ENCODE results near the gene ARRDC4. TPM values are rescaled to one million over a fixed set of nuclear protein-coding genes. Genes with fewer than 3 reads are reported as not detected.
A peak's percentile ranks its signal among the peaks of the same experiment; 100 is the strongest.

ARRDC4 gene, protein sequence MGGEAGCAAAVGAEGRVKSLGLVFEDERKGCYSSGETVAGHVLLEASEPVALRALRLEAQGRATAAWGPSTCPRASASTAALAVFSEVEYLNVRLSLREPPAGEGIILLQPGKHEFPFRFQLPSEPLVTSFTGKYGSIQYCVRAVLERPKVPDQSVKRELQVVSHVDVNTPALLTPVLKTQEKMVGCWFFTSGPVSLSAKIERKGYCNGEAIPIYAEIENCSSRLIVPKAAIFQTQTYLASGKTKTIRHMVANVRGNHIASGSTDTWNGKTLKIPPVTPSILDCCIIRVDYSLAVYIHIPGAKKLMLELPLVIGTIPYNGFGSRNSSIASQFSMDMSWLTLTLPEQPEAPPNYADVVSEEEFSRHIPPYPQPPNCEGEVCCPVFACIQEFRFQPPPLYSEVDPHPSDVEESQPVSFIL
- 0.90 TPM for polyA plus RNA-seq

DNA sequence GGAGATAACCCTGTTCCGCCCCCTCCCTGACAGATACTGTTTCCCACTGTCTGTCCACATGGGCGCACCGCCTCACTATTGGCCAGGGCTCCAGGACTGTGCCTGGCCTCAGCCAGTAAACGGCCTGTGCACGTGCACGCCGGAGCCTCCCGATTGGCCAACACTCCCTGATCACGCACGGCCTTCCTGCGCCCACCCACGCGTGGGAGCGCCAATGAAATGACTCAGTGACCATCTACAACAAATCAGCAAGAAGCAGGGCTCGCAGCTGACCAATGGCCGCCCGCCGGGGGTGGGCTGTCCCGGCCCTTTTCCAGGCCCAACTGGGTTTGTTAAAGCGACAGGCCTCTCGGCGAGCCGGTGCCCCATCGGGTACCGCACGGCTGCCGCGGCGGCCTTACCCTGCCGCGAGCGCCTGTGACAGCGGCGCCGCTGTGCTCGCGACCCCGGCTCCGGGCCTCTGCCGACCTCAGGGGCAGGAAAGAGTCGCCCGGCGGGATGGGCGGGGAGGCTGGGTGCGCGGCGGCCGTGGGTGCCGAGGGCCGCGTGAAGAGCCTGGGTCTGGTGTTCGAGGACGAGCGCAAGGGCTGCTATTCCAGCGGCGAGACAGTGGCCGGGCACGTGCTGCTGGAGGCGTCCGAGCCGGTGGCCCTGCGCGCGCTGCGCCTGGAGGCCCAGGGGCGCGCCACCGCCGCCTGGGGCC lies at the start of gene ARRDC4:
ARRDC4 (plus strand) TSS at position 340 of the 703 bp plus-strand sequence; CDS start at position 499, 159 bp downstream.
- H3K36me3 Mint-ChIP-seq, result peaks cover 2% of the 10 kb centered on the region
- peak within 1 kb of the TSS; percentile 45 to 95 (median 45) for H3K27ac Mint-ChIP-seq
- peaks cover 4 to 6% (median 6%) of the 10 kb centered on the region in 3 donors for H3K9me3 Mint-ChIP-seq
- H3K4me3 Mint-ChIP-seq, result peak within 1 kb of the TSS; percentile 52 to 87 (median 81)
- peaks cover 12% of the 10 kb centered on the region for H3K27me3 Mint-ChIP-seq
- peaks cover 0 to 19% (median 0%) of the 10 kb centered on the region in 3 donors for H3K4me1 Mint-ChIP-seq

DNA sequence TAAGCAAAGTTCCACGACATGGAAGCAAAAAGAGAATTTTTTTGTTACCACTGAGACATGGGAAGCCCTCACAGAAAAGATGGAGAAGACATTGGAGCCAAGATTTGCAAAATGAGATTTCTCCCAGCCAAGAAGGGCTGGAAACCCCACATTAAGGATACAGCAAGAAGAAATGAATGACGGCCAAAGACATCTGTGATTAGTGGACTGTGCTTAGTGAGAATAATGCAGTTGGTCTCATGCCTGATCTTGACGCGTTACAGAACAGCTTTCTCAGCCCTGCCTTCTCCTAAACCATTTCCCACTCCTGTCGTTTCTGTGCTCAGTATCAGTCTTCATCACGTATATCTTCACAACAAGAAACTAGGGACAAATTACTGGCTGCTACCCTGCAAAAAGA lies 45.8 kb upstream of the ARRDC4 start:
- Mint-ChIP-seq H3K27ac (no peak overlapping the region), H3K4me3 (no peak overlapping the region), H3K9me3 (peaks cover 0 to 5% (median 0%) of the 10 kb centered on the region in 3 donors), H3K36me3 (no peaks in the 10 kb centered on the region), H3K27me3 (no peaks in the 10 kb centered on the region), H3K4me1 (peaks cover 0 to 4% (median 0%) of the 10 kb centered on the region in 3 donors)

DNA sequence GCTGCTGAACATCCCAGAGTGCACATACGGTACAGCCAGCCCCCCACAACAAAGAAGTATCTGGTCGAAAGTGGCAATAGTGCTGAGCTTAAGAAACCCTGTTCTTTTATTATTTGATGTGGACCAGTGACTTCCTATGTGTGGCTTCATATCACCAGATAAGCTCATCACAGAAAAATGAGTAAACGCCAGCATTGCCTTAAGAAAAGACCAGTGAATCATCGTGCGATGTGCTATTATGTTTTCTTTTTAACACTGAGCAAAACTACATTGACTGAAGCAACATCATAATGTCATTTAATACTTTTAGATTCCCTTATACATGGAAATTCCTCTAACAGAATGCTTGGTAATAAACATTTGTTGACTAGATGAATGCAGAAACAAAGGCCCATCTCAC lies 45.2 kb upstream of the ARRDC4 start:
- peaks cover 0 to 4% (median 0%) of the 10 kb centered on the region in 3 donors for H3K4me1 Mint-ChIP-seq
- peaks cover 0 to 5% (median 0%) of the 10 kb centered on the region in 3 donors for H3K9me3 Mint-ChIP-seq
- H3K27ac Mint-ChIP-seq, result no peak overlapping the region
- no peak overlapping the region for H3K4me3 Mint-ChIP-seq
- H3K27me3 Mint-ChIP-seq, result no peaks in the 10 kb centered on the region
- no peaks in the 10 kb centered on the region for H3K36me3 Mint-ChIP-seq

DNA sequence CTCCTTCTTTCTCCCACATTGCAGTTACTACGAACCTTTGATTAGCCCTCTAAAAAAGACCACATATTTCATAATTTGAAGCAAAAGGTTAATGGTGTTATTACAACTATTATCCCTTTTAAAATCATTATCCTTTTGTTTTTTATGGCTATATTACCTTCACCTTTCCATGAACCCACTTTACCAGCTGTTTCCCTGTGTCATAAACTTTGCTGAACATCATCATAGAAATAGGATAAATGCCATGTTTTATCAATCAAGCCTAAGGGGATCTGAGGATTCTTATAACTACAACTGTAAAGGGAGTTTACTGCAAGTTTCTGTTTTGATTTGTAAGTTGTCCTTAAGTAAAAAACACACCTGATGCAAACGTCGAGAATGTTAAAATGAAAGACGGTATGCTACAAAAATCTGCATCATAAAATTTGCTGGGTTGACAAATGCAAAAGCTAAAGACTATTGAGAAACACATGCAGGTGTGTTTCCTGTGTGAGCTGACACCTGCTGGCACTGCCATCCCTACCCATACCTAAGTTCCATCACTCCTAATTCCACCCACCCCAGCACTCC lies 39.1 kb upstream of the ARRDC4 start:
- Mint-ChIP-seq H3K9me3 (peaks cover 5 to 16% (median 6%) of the 10 kb centered on the region in 3 donors), H3K36me3 (no peaks in the 10 kb centered on the region), H3K4me1 (no peaks in the 10 kb centered on the region), H3K4me3 (no peak overlapping the region), H3K27me3 (no peaks in the 10 kb centered on the region), H3K27ac (no peak overlapping the region)

DNA sequence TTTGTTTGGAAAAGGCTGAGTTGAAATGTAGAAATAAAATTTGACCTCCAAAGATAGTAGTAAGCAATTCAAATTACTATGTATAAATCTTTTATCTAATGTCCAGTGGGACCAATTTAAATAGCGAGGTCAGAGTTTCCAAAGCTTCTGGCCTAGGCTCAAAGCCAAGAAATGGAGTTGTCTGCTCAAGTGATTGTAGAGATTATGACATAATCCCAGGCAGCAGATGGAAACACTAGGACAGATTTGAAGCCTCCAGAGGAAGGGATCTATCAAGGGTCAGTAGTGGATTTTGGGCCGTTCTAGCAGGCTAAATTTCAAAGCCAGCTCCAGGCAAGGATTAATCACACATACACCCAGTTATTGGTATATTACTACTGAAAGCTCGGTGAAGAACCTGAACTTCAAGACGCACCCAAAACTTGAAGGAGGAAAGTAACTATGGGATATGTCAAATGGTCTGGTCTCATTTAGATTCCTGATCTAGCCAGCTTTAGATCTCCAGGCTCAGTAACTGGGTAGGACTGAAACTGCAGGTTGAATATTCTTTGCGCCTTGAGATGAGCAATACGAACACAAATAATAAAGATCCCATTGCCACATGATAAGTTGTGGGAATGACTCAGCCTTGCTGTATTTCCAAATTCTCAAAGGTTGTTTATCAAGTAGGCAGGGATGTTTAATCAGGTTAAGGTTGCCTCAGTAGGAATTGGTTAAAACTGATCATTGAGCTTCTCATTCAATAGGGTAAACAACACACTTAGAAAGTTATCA lies 30.9 kb upstream of the ARRDC4 start:
- H3K4me1 Mint-ChIP-seq, result peaks cover 0 to 2% (median 0%) of the 10 kb centered on the region in 3 donors
- no peaks in the 10 kb centered on the region for H3K27me3 Mint-ChIP-seq
- no peak overlapping the region for H3K27ac Mint-ChIP-seq
- peaks cover 10 to 12% (median 11%) of the 10 kb centered on the region in 3 donors for H3K9me3 Mint-ChIP-seq
- H3K36me3 Mint-ChIP-seq, result no peaks in the 10 kb centered on the region
- no peak overlapping the region for H3K4me3 Mint-ChIP-seq

DNA sequence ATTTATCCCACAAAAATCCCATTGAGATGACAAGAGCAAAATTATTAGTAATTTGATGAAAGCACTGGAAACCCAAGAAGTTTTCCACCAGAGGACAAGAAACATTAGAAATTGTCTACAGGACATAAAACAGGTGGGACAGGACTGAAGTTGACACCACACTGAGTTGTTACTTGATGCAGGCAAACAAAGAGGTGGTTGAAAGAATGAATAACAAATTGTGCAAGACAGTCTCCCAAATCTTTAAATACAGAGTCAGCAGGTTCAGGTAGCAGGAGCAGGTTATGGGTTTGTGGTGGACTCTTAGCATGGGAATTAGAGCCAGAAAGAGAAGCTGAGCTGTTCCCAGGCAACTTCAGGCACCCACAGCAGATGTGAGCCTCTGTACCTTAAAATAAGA lies 30.3 kb upstream of the ARRDC4 start:
- Mint-ChIP-seq H3K27me3 (no peaks in the 10 kb centered on the region), H3K4me3 (no peak overlapping the region), H3K36me3 (no peaks in the 10 kb centered on the region), H3K4me1 (peaks cover 0 to 2% (median 0%) of the 10 kb centered on the region in 3 donors), H3K9me3 (peaks cover 9 to 13% (median 13%) of the 10 kb centered on the region in 3 donors), H3K27ac (no peak overlapping the region)

DNA sequence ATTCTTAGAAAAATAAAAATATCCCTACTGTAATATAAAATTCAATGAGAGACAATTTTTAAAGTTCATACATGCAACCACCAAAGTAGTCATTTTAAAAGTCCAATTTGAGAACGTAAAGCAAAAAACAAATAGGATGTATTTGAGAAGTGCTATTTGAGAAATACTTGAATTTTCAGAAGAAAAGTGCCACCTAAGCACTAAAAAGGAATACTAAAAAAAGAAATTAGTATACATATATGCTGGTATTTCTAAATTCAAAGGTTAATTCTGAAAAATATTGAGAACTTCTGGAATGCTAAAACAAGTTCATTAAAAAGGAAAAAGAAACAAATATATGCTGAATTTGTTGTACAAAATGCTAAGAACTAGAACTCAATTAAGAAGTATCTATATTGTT lies 29.2 kb upstream of the ARRDC4 start:
- H3K4me3 Mint-ChIP-seq, result no peak overlapping the region
- no peaks in the 10 kb centered on the region for H3K36me3 Mint-ChIP-seq
- H3K27me3 Mint-ChIP-seq, result no peaks in the 10 kb centered on the region
- peaks cover 9 to 18% (median 13%) of the 10 kb centered on the region in 3 donors for H3K9me3 Mint-ChIP-seq
- peaks cover 0 to 2% (median 0%) of the 10 kb centered on the region in 3 donors for H3K4me1 Mint-ChIP-seq
- H3K27ac Mint-ChIP-seq, result no peak overlapping the region

DNA sequence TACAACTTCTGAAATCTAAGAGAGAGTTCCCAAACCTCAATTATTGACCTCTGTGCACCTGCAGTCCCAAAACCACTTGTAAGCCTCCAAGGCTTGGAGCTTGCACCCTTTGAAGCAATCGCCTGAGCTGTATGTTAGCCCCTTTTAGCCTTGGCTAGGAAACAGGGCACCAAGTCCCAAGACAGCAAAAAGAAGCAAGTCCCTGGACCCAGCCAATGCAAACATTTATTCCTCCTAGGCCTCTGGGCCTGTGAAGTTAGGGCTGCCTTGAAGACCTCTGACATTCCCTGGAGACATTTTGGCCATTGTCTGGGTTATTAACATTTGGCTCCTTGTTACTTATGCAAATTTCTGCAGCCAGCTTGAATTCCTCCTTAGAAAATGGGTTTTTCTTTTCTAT lies 26.9 kb upstream of the ARRDC4 start:
- no peak overlapping the region for H3K27ac Mint-ChIP-seq
- H3K27me3 Mint-ChIP-seq, result peaks cover 2% of the 10 kb centered on the region
- no peaks in the 10 kb centered on the region for H3K36me3 Mint-ChIP-seq
- no peak overlapping the region for H3K4me3 Mint-ChIP-seq
- peaks cover 0 to 2% (median 0%) of the 10 kb centered on the region in 3 donors for H3K4me1 Mint-ChIP-seq
- H3K9me3 Mint-ChIP-seq, result peaks cover 11 to 18% (median 13%) of the 10 kb centered on the region in 3 donors

DNA sequence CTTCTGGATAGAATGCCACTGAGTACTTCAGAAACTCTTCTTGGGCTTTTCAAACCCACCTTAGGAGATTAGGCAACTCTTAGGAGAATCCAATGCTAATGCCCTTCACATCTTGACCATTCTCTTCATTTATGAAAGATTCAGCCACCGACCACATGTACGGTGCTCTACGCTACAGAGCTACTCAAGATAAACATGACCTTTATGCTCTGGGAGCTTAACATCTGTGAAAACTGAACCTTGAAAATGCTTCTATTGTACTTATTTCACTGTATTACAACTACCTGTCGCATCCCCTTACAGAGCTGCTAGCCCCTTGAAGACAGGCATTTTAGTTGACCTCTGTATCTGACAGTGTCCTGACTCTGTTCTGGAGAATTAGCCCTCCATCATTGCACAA lies 19.5 kb upstream of the ARRDC4 start:
- Mint-ChIP-seq H3K36me3 (peaks cover 1% of the 10 kb centered on the region), H3K27ac (no peak overlapping the region), H3K27me3 (peaks cover 3% of the 10 kb centered on the region), H3K9me3 (peaks cover 0 to 4% (median 2%) of the 10 kb centered on the region in 3 donors), H3K4me1 (no peaks in the 10 kb centered on the region), H3K4me3 (no peak overlapping the region)

DNA sequence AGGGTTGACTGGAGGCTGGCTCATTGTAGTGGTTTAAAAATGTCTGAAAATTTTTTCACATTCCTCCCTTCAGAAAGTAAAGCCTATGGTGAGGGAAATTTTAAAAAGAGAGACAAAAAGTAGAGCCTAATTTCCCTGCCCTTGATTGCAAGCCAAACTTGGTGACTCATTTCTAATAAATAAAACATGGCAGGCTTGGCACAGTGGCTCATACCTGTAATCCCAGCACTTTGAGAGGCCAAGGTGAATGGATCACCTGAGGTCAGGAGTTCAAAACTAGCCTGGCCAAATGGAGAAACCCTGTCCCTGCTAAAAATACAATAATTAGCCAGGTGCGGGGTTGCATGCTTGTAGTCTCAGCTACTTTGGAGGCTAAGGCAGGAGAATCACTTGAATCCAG lies 18.9 kb upstream of the ARRDC4 start:
- Mint-ChIP-seq H3K4me3 (no peak overlapping the region), H3K4me1 (no peaks in the 10 kb centered on the region), H3K27me3 (peaks cover 5% of the 10 kb centered on the region), H3K36me3 (peaks cover 1% of the 10 kb centered on the region), H3K9me3 (peaks cover 0 to 2% (median 2%) of the 10 kb centered on the region in 3 donors), H3K27ac (no peak overlapping the region)

DNA sequence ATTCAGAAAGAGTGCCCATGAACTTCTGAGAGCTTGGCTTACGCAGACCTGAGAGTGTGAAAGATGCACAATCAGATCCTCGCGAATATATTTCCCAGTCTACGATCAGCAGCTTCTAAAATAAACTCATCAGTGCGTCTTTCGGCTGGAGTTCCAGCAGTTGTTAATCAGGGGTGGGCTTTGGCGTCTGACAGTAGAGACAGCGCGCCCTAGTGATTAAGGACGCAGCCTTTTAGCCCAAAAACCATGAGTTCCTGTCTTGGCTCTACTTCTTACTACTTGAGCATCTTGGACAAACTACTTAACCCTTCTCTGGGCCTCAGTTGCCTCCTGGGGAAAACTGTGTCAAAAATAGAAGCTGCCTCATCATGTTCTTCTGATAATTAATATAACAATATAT lies 15.8 kb upstream of the ARRDC4 start:
- Mint-ChIP-seq H3K27me3 (peaks cover 3% of the 10 kb centered on the region), H3K4me3 (no peak overlapping the region), H3K36me3 (peaks cover 1% of the 10 kb centered on the region), H3K9me3 (peaks cover 0 to 2% (median 2%) of the 10 kb centered on the region in 3 donors), H3K27ac (no peak overlapping the region), H3K4me1 (no peaks in the 10 kb centered on the region)

DNA sequence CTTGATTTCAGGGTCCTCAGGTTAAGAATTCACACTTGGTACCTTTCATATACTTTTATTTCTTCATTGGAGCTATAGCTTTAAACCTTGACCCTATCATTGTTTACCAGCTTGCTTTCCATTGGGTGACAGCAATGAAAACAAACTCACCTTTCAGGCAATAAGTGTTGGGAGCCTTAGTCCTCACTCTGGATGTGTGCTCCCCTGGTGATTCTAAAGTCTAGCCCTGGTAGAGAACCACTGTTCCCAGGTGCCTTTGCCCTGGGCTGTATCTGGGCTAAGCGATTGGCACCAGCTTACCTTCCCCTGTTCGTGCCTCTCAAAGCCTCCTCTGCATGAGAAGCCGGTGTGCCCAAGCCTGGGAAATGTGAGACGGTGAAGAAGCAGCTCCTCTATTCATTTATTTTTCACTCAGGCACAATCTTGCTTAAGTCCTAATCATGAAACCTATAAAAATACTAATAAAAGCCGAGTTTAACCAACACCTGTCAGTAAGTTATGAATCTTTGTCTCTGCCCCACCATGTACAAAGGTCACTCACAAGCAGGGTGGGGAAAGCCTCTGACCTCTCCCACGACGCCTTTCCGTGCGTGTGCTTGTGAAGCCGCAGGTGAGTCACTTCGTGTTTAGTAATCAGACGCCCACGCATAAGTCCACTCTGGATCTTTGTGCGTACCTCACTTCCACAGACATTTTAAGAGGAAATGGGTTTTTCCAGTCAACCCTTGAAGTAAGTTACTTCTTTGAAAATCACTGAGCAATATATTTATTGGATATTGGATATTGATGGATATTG lies 12.8 kb upstream of the ARRDC4 start:
- Mint-ChIP-seq H3K4me1 (no peaks in the 10 kb centered on the region), H3K4me3 (no peak overlapping the region), H3K27ac (no peak overlapping the region), H3K27me3 (peaks cover 3% of the 10 kb centered on the region), H3K9me3 (peaks cover 0 to 4% (median 2%) of the 10 kb centered on the region in 3 donors), H3K36me3 (no peaks in the 10 kb centered on the region)

DNA sequence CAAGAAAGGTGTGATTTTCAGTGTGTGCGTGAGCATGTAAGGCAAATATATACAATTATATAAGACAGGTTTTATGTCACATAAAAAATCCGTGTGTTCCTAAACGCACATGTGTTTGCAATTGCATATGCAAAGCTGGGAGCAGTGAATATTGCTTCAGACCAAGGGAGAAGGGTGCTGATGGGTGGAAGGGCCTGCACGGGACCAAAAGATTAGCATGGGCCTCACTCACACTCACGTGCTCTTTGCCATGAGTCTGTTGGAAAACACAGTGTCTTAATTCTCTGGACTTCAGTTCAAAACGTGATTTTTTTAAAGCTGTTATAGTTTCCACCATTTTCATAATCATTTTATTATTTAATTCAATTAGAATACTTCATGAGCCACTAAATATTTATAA lies 7.2 kb upstream of the ARRDC4 start:
- Mint-ChIP-seq H3K36me3 (peaks cover 2% of the 10 kb centered on the region), H3K27ac (no peak overlapping the region), H3K4me3 (no peak overlapping the region), H3K27me3 (no peaks in the 10 kb centered on the region), H3K4me1 (no peaks in the 10 kb centered on the region), H3K9me3 (peaks cover 2 to 12% (median 9%) of the 10 kb centered on the region in 3 donors)

DNA sequence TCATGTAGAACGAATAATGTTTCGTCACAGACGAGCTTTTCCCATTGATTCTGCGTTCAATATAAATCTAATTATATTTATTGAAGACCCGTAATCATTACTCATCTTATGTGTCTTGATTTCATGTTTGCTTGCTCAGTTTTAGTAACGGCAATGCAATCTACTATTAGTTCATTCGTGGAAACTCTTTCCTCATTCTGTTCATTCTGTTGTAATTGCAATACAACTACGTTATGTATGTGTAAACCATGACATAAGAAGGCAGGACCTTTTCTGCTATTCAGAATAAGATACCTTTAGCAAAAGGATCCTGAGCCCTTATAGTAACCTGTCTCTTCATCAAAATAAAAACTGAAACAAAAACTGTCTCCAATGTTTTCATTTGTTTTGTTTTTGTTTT lies 6.8 kb upstream of the ARRDC4 start:
- Mint-ChIP-seq H3K36me3 (peaks cover 2% of the 10 kb centered on the region), H3K4me3 (no peak overlapping the region), H3K27ac (no peak overlapping the region), H3K9me3 (peaks cover 2 to 12% (median 9%) of the 10 kb centered on the region in 3 donors), H3K27me3 (peaks cover under 1% of the 10 kb centered on the region), H3K4me1 (no peaks in the 10 kb centered on the region)
